HepG2 (cell line): ENCODE measurements around the gene PRKCB. TPM values are rescaled to one million over a fixed set of nuclear protein-coding genes. Genes with fewer than 3 reads are reported as not detected.

Experiments used
- ATAC-seq: fragments of 200-7000 bp; cut with Tn5 transposase; 3 replicates; pipeline ENCODE4 v1.9.1; 2020; ENCODE audit warnings: mild to moderate bottlenecking, moderate library complexity
- BruUV-seq: library from RNA; stranded (reverse); fragments of 400-500 nt; replicated peaks from 2 replicates; lab custom pipeline; 2021; lab: Mats Ljungman, UMichigan
- CTCF ChIA-PET: fragments of 300-600 bp; formaldehyde crosslinking; extraction: SDS; loops from one replicate; lab custom pipeline; 2021; ENCODE audit warnings: low total read pairs, inconsistent platforms, low intra/inter-chr PET ratio; lab: Yijun Ruan, JAX
- POLR2A ChIA-PET: fragments of 350-600 bp; sonication (Branson Sonifier 250); formaldehyde crosslinking; loops from one replicate; lab custom pipeline; 2020; ENCODE audit warnings: antibody characterized with exemption, inconsistent platforms; lab: Yijun Ruan, JAX
- DNase-seq: peaks from one replicate; pipeline ENCODE4 v3.0.0-alpha.2; 2015; ENCODE audit warnings: low spot score
- FAIRE-seq: peaks from 3 replicates; lab custom pipeline; 2011; peaks lifted over from hg19 to GRCh38; lab: Jason Lieb, UNC
- H2AFZ ChIP-seq: one replicate; pipeline ENCODE4 v1.6.1; 2011; ENCODE audit warnings: low read length, inconsistent platforms
- H3K27ac ChIP-seq: fragments of 300-600 bp; 3 replicates; pipeline ENCODE4 v1.8.0; 2011; ENCODE audit warnings: mixed run types, mild to moderate bottlenecking, mixed read lengths, low read length, inconsistent platforms; ENCODE audit not compliant: insufficient read depth; ENCODE audit errors: extremely low read length
- H3K27me3 ChIP-seq, 2 experiments: fragments of 200-600 bp in 1 of 2; 2 replicates in 1 of 2; 3 replicates in 1 of 2; pipeline versions ENCODE4 v1.6.0 to v1.8.0; 2011; ENCODE audit warnings: low read length in 2 of 2, mild to moderate bottlenecking in 2 of 2, moderate library complexity in 2 of 2, inconsistent platforms in 1 of 2; ENCODE audit not compliant: insufficient read depth in 2 of 2, control insufficient read depth in 1 of 2
- H3K36me3 ChIP-seq, 2 experiments: fragments of 200-600 bp in 1 of 2; replicated peaks in 1 of 2; 2 replicates in 1 of 2; 3 replicates in 1 of 2; pipeline versions ENCODE4 v1.5.1 to v1.8.0; 2011; ENCODE audit warnings: low read length in 2 of 2, inconsistent platforms in 1 of 2; ENCODE audit not compliant: insufficient read depth in 2 of 2, control insufficient read depth in 1 of 2
- H3K4me1 ChIP-seq: 2 replicates; pipeline ENCODE4 v1.5.1; 2012; ENCODE audit warnings: low read length, inconsistent platforms; ENCODE audit not compliant: insufficient read depth
- H3K4me2 ChIP-seq: 2 replicates; pipeline ENCODE4 v1.6.0; 2011; ENCODE audit warnings: low read depth, low read length, inconsistent platforms
- H3K4me3 ChIP-seq, 3 experiments: fragments of 200-600 bp in 1 of 3; sonication (generic), shearing (Covaris generic) in 1 of 3; replicated peaks in 1 of 3; 2 replicates each; pipeline ENCODE4 v1.5.1; 2011 to 2016; ENCODE audit warnings: low read length in 3 of 3, inconsistent platforms in 2 of 3, low read depth in 2 of 3, mild to moderate bottlenecking in 2 of 3, control low read depth in 1 of 3, mixed read lengths in 1 of 3; ENCODE audit not compliant: insufficient read depth in 1 of 3
- H3K79me2 ChIP-seq: one replicate; pipeline ENCODE4 v1.6.1; 2011; ENCODE audit warnings: low read length, inconsistent platforms; ENCODE audit not compliant: insufficient read depth
- H3K9ac ChIP-seq: 2 replicates; pipeline ENCODE4 v1.6.0; 2011; ENCODE audit warnings: mild to moderate bottlenecking, low read depth, low read length, inconsistent platforms; ENCODE audit not compliant: insufficient read depth
- H3K9me3 ChIP-seq: 2 replicates; pipeline ENCODE4 v1.5.1; 2012; ENCODE audit warnings: mild to moderate bottlenecking, low read length
- H4K20me1 ChIP-seq: 2 replicates; pipeline ENCODE4 v1.6.0; 2011; ENCODE audit warnings: inconsistent platforms, mild to moderate bottlenecking, low read length, moderate library complexity; ENCODE audit not compliant: insufficient read depth
- ASH2L ChIP-seq: fragments of 300-600, 200-600 bp; sonication (generic); IDR thresholded peaks from 2 replicates; pipeline ENCODE4 v1.7.0; 2017; ENCODE audit warnings: low read depth, mild to moderate bottlenecking, moderate library complexity, mixed read lengths, low read length; ENCODE audit not compliant: insufficient read length
- GTF2F1 ChIP-seq: fragments of 150-350 bp; IDR thresholded peaks from 2 replicates; pipeline ENCODE4 v1.6.1; 2014; ENCODE audit warnings: low read length
- HIVEP1 ChIP-seq: sonication (generic); formaldehyde crosslinking; IDR thresholded peaks from 2 replicates; pipeline ENCODE4 v1.4.0; 2020; ENCODE audit warnings: mild to moderate bottlenecking, missing genetic modification reagents
- HOXA3 ChIP-seq: sonication (generic); formaldehyde crosslinking; IDR thresholded peaks from 2 replicates; pipeline ENCODE4 v1.5.0; 2020; ENCODE audit warnings: missing genetic modification reagents
- NCOR1 ChIP-seq: fragments of 200-600 bp; sonication (generic); IDR thresholded peaks from 2 replicates; pipeline ENCODE4 v1.7.0; 2017; ENCODE audit warnings: antibody characterized with exemption, low read length, borderline replicate concordance
- RFX1 ChIP-seq: fragments of 450-650 bp; IDR thresholded peaks from 2 replicates; pipeline ENCODE4 v1.6.1; 2017
- RNF219 ChIP-seq: sonication (generic); formaldehyde crosslinking; IDR thresholded peaks from 2 replicates; pipeline ENCODE4 v1.5.0; 2020; ENCODE audit warnings: mild to moderate bottlenecking, missing genetic modification reagents
- SIX1 ChIP-seq: sonication (generic); formaldehyde crosslinking; IDR thresholded peaks from 2 replicates; pipeline ENCODE4 v1.4.0; 2020; ENCODE audit warnings: missing genetic modification reagents, borderline replicate concordance
- TCF7L2 ChIP-seq: IDR thresholded peaks from 2 replicates; pipeline ENCODE4 v1.6.1; 2011; ENCODE audit warnings: mild to moderate bottlenecking, low read depth, low read length, moderate library complexity
- TEF ChIP-seq: sonication (generic); formaldehyde crosslinking; IDR thresholded peaks from 2 replicates; pipeline ENCODE4 v1.5.0; 2020; ENCODE audit warnings: missing genetic modification reagents
- ZFP36L1 ChIP-seq: sonication (generic); formaldehyde crosslinking; IDR thresholded peaks from 2 replicates; pipeline ENCODE4 v1.8.0; 2022; ENCODE audit warnings: mild to moderate bottlenecking, missing genetic modification reagents, moderate library complexity
- ZNF292 ChIP-seq: sonication (generic); formaldehyde crosslinking; IDR thresholded peaks from 2 replicates; pipeline ENCODE4 v1.8.1; 2022; ENCODE audit warnings: mild to moderate bottlenecking, low read depth, missing genetic modification reagents, borderline replicate concordance
- ZNF337 ChIP-seq: sonication (generic); formaldehyde crosslinking; IDR thresholded peaks from 2 replicates; pipeline ENCODE4 v1.5.1; 2020; ENCODE audit warnings: missing genetic modification reagents, low read depth, mild to moderate bottlenecking, borderline replicate concordance
- ZNF850 ChIP-seq: sonication (generic); formaldehyde crosslinking; conservative IDR thresholded peaks from 2 replicates; pipeline ENCODE4 v1.9.0; 2021; ENCODE audit warnings: mild to moderate bottlenecking, missing genetic modification reagents
- WGBS: methylation state at CpG from one replicate; pipeline ENCODE4 v1.1.6; 2017; ENCODE audit warnings: low lambda C conversion rate; 5-methylcytosine and 5-hydroxymethylcytosine counted together
- in situ Hi-C: cut with HindIII; loops from 2 replicates; pipeline ENCODE4 v1.10.0; 2017; ENCODE audit warnings: low pct_unique_long_range_greater_than_20kb; ENCODE audit not compliant: extremely low pct_ligation_motif_present
- intact Hi-C: fragments of 100-400 bp; cut with micrococcal nuclease; formaldehyde crosslinking; loops from one replicate; pipeline ENCODE4 v1.10.0; 2022; ENCODE audit not compliant: unreplicated experiment
- polyA plus RNA-seq, 8 experiments: library from polyadenylated mRNA; depleted of rRNA in 3 of 8; stranded (reverse) in 7 of 8; unstranded in 1 of 8; fragments of >200 nt; fragmentation: Illumina TruSeq in 4 of 8; extraction: Trizol in 4 of 8; gene quantifications; 2 replicates each; pipeline versions ENCODE4 v1.2.1 to v1.2.3, GENCODE V29; 2011 to 2016; ENCODE audit warnings: low read depth in 4 of 8, missing spikeins in 1 of 8, mixed read lengths in 1 of 8; ENCODE audit not compliant: insufficient read depth in 1 of 8
- total RNA-seq, 5 experiments: library from RNA; depleted of rRNA; stranded (reverse); fragments of >200 nt; fragmentation: Illumina TruSeq; extraction: Trizol; gene quantifications; 2 replicates each; pipeline ENCODE4 v1.2.3, GENCODE V29; 2016; ENCODE audit warnings: low read depth in 1 of 5

PRKCB gene
- total and polyA plus RNA-seq, 2 of the 13 experiments (the other 11 are each of a cell fraction or from before 2014, with no cell fraction given), result 0.01 TPM; not detected in 1

DNA sequence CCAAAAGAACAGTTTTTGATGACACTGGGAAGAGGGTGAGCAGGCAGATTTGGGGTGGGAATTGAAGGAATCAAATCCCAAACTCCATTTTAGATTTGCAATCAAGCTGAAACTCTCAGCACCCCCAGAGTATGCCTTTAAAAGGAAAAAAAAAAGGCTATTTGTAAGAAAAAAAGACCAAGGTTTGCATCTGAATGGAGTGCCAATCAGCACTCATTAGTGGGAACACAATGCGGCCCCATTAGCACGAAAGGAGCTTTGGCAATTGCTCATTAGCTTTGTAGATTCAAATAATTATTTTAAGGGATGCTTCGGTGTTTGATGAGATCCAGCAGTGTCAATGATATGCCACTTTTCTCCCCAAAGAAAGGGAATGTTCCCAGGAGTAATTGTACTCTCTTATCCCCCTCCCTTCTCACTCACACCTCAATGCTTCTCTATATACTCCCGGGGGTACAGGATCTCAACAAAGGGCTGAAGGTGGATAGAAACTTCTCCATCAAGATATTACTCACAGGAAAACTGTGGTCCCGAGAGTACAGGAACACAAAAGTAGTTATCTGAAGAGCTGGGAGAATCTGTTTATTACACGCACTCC is 48.7 kb upstream of the PRKCB start:
- no peak overlapping the region for H3K4me2 ChIP-seq

DNA sequence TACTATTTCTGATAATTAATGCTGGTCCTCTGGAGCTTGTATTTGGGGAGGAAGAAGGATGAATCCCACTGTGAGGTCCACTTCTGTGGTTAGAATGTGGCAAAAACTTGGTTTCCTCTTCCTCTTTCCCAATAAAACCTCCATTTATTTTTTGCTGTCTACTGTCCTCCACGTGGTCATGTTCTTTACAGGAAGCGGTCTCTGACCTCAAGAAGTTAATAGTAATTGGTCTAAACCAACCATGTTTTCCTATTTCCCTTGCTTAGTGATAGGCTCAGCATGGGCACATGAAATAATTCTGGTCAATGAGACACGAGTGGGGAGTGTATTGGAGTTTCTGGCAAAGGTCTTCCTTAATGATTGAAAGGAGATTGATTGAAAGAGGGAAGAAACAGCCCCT is 47.1 kb upstream of the PRKCB start:
- H4K20me1 ChIP-seq, result no peaks in the 10 kb centered on the region
- H3K9me3 ChIP-seq, result no peaks in the 10 kb centered on the region
- intact Hi-C loops, result no loop called here
- peaks cover 0 to 6% of the 10 kb centered on the region in 2 experiments; a peak in 2 of 5 replicates for H3K27me3 ChIP-seq
- no TSS peak for BruUV-seq
- H3K4me2 ChIP-seq, result no peak overlapping the region
- no peaks in the 10 kb centered on the region for H3K4me1 ChIP-seq
- no peaks in the 10 kb centered on the region for H3K36me3 ChIP-seq
- POLR2A ChIA-PET, result no interaction called here
- FAIRE-seq, result no peak
- H3K27ac ChIP-seq, result no peak overlapping the region
- H3K9ac ChIP-seq, result no peak overlapping the region
- DNase-seq, result no peak
- in situ Hi-C loops, result no loop called here
- CTCF ChIA-PET, result no interaction called here
- WGBS, result 5% methylated on average over 3 of the region's 3 CpGs
- ATAC-seq, result no peak
- no peak overlapping the region for H3K4me3 ChIP-seq
- H3K79me2 ChIP-seq, result no peaks in the 10 kb centered on the region
- H2AFZ ChIP-seq, result no peak overlapping the region
- TF ChIP-seq RNF219, result no peak
- no peak for TF ChIP-seq ZNF337 (CRISPR knock-in tag)
- no peak for TF ChIP-seq ASH2L
- TF ChIP-seq TCF7L2, result no peak
- TF ChIP-seq RFX1, result no peak
- no peak for TF ChIP-seq ZFP36L1
- no peak for TF ChIP-seq ZNF292 (CRISPR knock-in tag)
- TF ChIP-seq GTF2F1, result no peak
- no peak for TF ChIP-seq HOXA3 (CRISPR knock-in tag)
- TF ChIP-seq HIVEP1 (CRISPR knock-in tag), result no peak
- TF ChIP-seq SIX1 (CRISPR knock-in tag), result no peak

More for the DNA sequence above, 48.7 kb upstream of the PRKCB start:
- intact Hi-C loops (no loop called here), in situ Hi-C loops (no loop called here)
- DNase-seq (no peak), ATAC-seq (no peak), FAIRE-seq (no peak)
- 3% methylated on average over 6 of the region's 6 CpGs for WGBS
- no peak overlapping the region for H3K9ac ChIP-seq
- BruUV-seq, result no TSS peak
- no peak for TF ChIP-seq TEF (CRISPR knock-in tag)
- no peak for TF ChIP-seq NCOR1
- no peak for TF ChIP-seq ZNF850 (CRISPR knock-in tag)
- H3K36me3 ChIP-seq, result no peaks in the 10 kb centered on the region
- H2AFZ ChIP-seq, result no peak overlapping the region
- H3K4me1 ChIP-seq, result no peaks in the 10 kb centered on the region
- POLR2A ChIA-PET, result no interaction called here
- CTCF ChIA-PET, result no interaction called here
- H3K9me3 ChIP-seq, result no peaks in the 10 kb centered on the region
- no peaks in the 10 kb centered on the region for H4K20me1 ChIP-seq
- no peak overlapping the region for H3K27ac ChIP-seq
- no peak overlapping the region for H3K4me3 ChIP-seq
- H3K79me2 ChIP-seq, result no peaks in the 10 kb centered on the region
- peaks cover 0 to 3% of the 10 kb centered on the region in 2 experiments; a peak in 2 of 5 replicates for H3K27me3 ChIP-seq
